HEK293 (cell line): ENCODE measurements around the gene MUC12.

Source experiments
- KLF10 ChIP-seq: fragments of 450-650 bp; IDR thresholded peaks from 2 replicates; pipeline ENCODE4 v1.5.1; 2018; ENCODE audit warnings: missing biosample characterization, mild to moderate bottlenecking, missing genetic modification characterization
- SALL2 ChIP-seq: fragments of 450-650 bp; formaldehyde crosslinking; IDR thresholded peaks from 2 replicates; pipeline ENCODE4 v1.5.0; 2017; ENCODE audit warnings: missing biosample characterization, mild to moderate bottlenecking, missing genetic modification characterization, borderline replicate concordance
- SETDB1 ChIP-seq: IDR thresholded peaks from one replicate; pipeline ENCODE4 v1.6.1; 2017; ENCODE audit warnings: mild to moderate bottlenecking, low read length, moderate library complexity, mixed read lengths; ENCODE audit not compliant: insufficient read length
- ZBTB1 ChIP-seq: fragments of 450-650 bp; formaldehyde crosslinking; IDR thresholded peaks from 2 replicates; pipeline ENCODE4 v1.5.1; 2016; ENCODE audit warnings: missing biosample characterization, missing genetic modification characterization
- ZNF211 ChIP-seq: fragments of 450-650 bp; formaldehyde crosslinking; IDR thresholded peaks from 2 replicates; pipeline ENCODE4 v1.5.1; 2016; ENCODE audit warnings: low read depth, missing biosample characterization, missing genetic modification characterization
- ZNF23 ChIP-seq: fragments of 450-650 bp; formaldehyde crosslinking; IDR thresholded peaks from 2 replicates; pipeline ENCODE4 v1.5.1; 2016; ENCODE audit warnings: missing biosample characterization, missing genetic modification characterization, borderline replicate concordance
- ZNF747 ChIP-seq: fragments of 450-650 bp; formaldehyde crosslinking; IDR thresholded peaks from 2 replicates; pipeline ENCODE4 v1.5.1; 2016; ENCODE audit warnings: missing biosample characterization, missing genetic modification characterization
- TF ChIP-seq, protein P1 (sequence below): fragments of 450-650 bp; formaldehyde crosslinking; IDR thresholded peaks from 2 replicates; pipeline ENCODE4 v1.5.1; 2016; ENCODE audit warnings: missing biosample characterization, missing genetic modification characterization
- TF ChIP-seq, protein P2 (sequence below): fragments of 450-650 bp; formaldehyde crosslinking; optimal IDR thresholded peaks from 2 replicates; pipeline ENCODE3; 2016; ENCODE audit warnings: missing biosample characterization, mild to moderate bottlenecking, missing genetic modification characterization

DNA sequence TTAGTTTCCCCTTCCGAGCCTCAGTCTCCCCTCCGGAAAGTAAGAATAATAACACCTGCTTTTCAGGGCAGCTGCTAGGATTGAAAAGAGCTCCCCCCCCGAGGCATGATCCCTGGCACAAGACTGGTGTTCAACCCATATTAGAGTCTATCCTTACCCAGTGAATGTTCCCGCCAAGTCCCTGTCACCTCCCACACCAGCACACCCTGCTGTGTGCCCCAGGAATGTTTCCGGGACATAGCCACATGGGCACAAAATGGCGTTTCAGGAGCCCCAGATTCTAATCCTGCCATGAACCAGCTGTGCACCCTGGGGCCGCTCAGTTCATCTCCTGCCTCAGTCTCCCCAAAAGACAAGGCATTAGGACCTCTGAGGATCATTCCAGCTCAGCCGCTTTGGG, 51.1 kb downstream of the MUC12 start:
- TF ChIP-seq ZNF747 (tag by site-specific recombination) (no peak), ZNF211 (tag by site-specific recombination) (no peak), ZBTB1 (tag by site-specific recombination) (no peak), SETDB1 (no peak), ZNF23 (tag by site-specific recombination) (no peak), SALL2 (tag by site-specific recombination) (no peak), KLF10 (tag by site-specific recombination) (no peak)
- TF ChIP-seq, protein P1, sequence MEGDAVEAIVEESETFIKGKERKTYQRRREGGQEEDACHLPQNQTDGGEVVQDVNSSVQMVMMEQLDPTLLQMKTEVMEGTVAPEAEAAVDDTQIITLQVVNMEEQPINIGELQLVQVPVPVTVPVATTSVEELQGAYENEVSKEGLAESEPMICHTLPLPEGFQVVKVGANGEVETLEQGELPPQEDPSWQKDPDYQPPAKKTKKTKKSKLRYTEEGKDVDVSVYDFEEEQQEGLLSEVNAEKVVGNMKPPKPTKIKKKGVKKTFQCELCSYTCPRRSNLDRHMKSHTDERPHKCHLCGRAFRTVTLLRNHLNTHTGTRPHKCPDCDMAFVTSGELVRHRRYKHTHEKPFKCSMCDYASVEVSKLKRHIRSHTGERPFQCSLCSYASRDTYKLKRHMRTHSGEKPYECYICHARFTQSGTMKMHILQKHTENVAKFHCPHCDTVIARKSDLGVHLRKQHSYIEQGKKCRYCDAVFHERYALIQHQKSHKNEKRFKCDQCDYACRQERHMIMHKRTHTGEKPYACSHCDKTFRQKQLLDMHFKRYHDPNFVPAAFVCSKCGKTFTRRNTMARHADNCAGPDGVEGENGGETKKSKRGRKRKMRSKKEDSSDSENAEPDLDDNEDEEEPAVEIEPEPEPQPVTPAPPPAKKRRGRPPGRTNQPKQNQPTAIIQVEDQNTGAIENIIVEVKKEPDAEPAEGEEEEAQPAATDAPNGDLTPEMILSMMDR (tag by site-specific recombination): no peak
- TF ChIP-seq, protein P2, sequence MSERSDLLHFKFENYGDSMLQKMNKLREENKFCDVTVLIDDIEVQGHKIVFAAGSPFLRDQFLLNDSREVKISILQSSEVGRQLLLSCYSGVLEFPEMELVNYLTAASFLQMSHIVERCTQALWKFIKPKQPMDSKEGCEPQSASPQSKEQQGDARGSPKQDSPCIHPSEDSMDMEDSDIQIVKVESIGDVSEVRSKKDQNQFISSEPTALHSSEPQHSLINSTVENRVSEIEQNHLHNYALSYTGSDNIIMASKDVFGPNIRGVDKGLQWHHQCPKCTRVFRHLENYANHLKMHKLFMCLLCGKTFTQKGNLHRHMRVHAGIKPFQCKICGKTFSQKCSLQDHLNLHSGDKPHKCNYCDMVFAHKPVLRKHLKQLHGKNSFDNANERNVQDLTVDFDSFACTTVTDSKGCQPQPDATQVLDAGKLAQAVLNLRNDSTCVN (tag by site-specific recombination): no peak
